GM21381 (cell line): Measurements from ENCODE around the gene FOXP1.
"Not testable (repeated sequence)": the region's sequence is repeated elsewhere in the genome, so short reads cannot be mapped to it uniquely, and the experiment has no call there.

Experiments
- ATAC-seq: cut with Tn5 transposase; IDR thresholded peaks from one replicate; pipeline ENCODE4 v1.9.1; 2021; ENCODE audit warnings: mild to moderate bottlenecking, moderate library complexity; ENCODE audit not compliant: unreplicated experiment

FOXP1 gene

GRCh38 chr3:71532639-71533395, 50.7 kb downstream of the FOXP1 start:
- ATAC-seq = no peak

- ATAC-seq = no peak
Observed at GRCh38 chr3:71530903-71531530, 52.5 kb downstream of the FOXP1 start.

- ATAC-seq = no peak
Observed at GRCh38 chr3:71528816-71529215, 54.7 kb downstream of the FOXP1 start.

- not testable (repeated sequence) for ATAC-seq
Observed at GRCh38 chr3:71526448-71526847, 57.1 kb downstream of the FOXP1 start.

- no peak for ATAC-seq
Observed at GRCh38 chr3:71525391-71525790, 58.1 kb downstream of the FOXP1 start.

GRCh38 chr3:71524672-71525071, 58.9 kb downstream of the FOXP1 start:
- no peak for ATAC-seq

- ATAC-seq = no peak
Observed at GRCh38 chr3:71523628-71524027, 59.9 kb downstream of the FOXP1 start.

GRCh38 chr3:71521940-71522876, 61.3 kb downstream of the FOXP1 start:
- no peak for ATAC-seq

GRCh38 chr3:71521021-71521352, 62.5 kb downstream of the FOXP1 start:
- no peak for ATAC-seq

GRCh38 chr3:71520161-71521020, 63.1 kb downstream of the FOXP1 start:
- ATAC-seq = no peak

- ATAC-seq = no peak
Observed at GRCh38 chr3:71518089-71518488, 65.4 kb downstream of the FOXP1 start.

- ATAC-seq = no peak
Observed at GRCh38 chr3:71517271-71517791, 66.2 kb downstream of the FOXP1 start.

GRCh38 chr3:71515636-71516365, 67.7 kb downstream of the FOXP1 start:
- ATAC-seq = no peak

- no peak for ATAC-seq
Observed at GRCh38 chr3:71514621-71515020, 68.9 kb downstream of the FOXP1 start.

GRCh38 chr3:71513515-71513914, 70.0 kb downstream of the FOXP1 start:
- ATAC-seq = no peak

GRCh38 chr3:71513081-71513480, 70.4 kb downstream of the FOXP1 start:
- ATAC-seq = no peak

GRCh38 chr3:71512544-71512943, 71.0 kb downstream of the FOXP1 start:
- no peak for ATAC-seq

GRCh38 chr3:71512000-71512399, 71.5 kb downstream of the FOXP1 start:
- peak; percentile 62 for ATAC-seq

GRCh38 chr3:71511446-71511845, 72.1 kb downstream of the FOXP1 start:
- no peak for ATAC-seq

- ATAC-seq = no peak
Observed at GRCh38 chr3:71511037-71511436, 72.5 kb downstream of the FOXP1 start.
